Endothelial cell of umbilical vein (primary cell): Measurements from ENCODE around the gene PRR5L.

Source experiments
- CTCF ChIP-seq, 2 donors: IDR thresholded peaks; 1 replicate in 1 of 2; 2 replicates in 1 of 2; pipeline ENCODE4 v1.5.1; 2011; ENCODE audit warnings: low read length in 2 of 2, mild to moderate bottlenecking in 2 of 2, moderate library complexity in 2 of 2, control low read depth in 1 of 2, inconsistent platforms in 1 of 2, low read depth in 1 of 2; ENCODE audit not compliant: insufficient read depth in 1 of 2; ENCODE audit errors: extremely low read depth in 1 of 2
- EZH2 ChIP-seq: IDR thresholded peaks from 2 replicates; pipeline ENCODE4 v1.6.1; 2012; ENCODE audit warnings: borderline replicate concordance, low read depth, mild to moderate bottlenecking, moderate library complexity, low read length, inconsistent platforms; ENCODE audit not compliant: severe bottlenecking
- FOS ChIP-seq: IDR thresholded peaks from 2 replicates; pipeline ENCODE4 v1.6.1; 2011; ENCODE audit warnings: mild to moderate bottlenecking, low read length, moderate library complexity, borderline replicate concordance; ENCODE audit not compliant: insufficient read depth
- JUN ChIP-seq: IDR thresholded peaks from 2 replicates; pipeline ENCODE4 v1.6.1; 2011; ENCODE audit warnings: borderline replicate concordance, low read depth; ENCODE audit not compliant: insufficient read length, insufficient read depth
- MAX ChIP-seq: IDR thresholded peaks from 2 replicates; pipeline ENCODE4 v1.6.1; 2011; ENCODE audit not compliant: insufficient read depth, insufficient read length
- MYC ChIP-seq: IDR thresholded peaks from one replicate; pipeline ENCODE4 v1.6.1; 2011; ENCODE audit warnings: mild to moderate bottlenecking, low read depth, low read length
- POLR2A ChIP-seq: IDR thresholded peaks from 2 replicates; pipeline ENCODE4 v1.6.1; 2012; ENCODE audit warnings: low read depth, mild to moderate bottlenecking, control low read depth, low read length
- POLR2AphosphoS5 ChIP-seq: IDR thresholded peaks from 2 replicates; pipeline ENCODE4 v1.6.1; 2012; ENCODE audit warnings: low read depth, mild to moderate bottlenecking, control low read depth, low read length, moderate library complexity; ENCODE audit not compliant: insufficient read depth

GRCh38 chr11:36347384-36347906 is 51.4 kb downstream of the PRR5L start:
- TF ChIP-seq CTCF (IDR thresholded peaks at IDR 0.05; ENCODE audit: extremely low read depth in 1 of 2, insufficient read depth in 1 of 2, low read depth in 1 of 2, low read length in 2 of 2): no peak
- no peak for TF ChIP-seq POLR2AphosphoS5
- no peak for TF ChIP-seq MAX
- TF ChIP-seq POLR2A: no peak
- TF ChIP-seq FOS: no peak
- no peak for TF ChIP-seq EZH2
- TF ChIP-seq JUN: no peak
- TF ChIP-seq MYC: no peak
